ACC112 (cell line): Measurements from ENCODE around the gene PIK3R1.
A peak's percentile ranks its signal among the peaks of the same experiment; 100 is the strongest.

Experiments used
- H2AFZ ChIP-seq: fragments of 200-600 bp; sonication (generic); one replicate; pipeline ENCODE4 v1.6.0; 2017; ENCODE audit warnings: antibody characterized with exemption, low read length; ENCODE audit not compliant: unreplicated experiment
- H3K27ac ChIP-seq: fragments of 200-600 bp; sonication (generic); 2 replicates; pipeline ENCODE4 v1.5.1; 2014; ENCODE audit warnings: low read depth, mild to moderate bottlenecking, antibody characterized with exemption, low read length, moderate library complexity
- H3K27me3 ChIP-seq: fragments of 200-600 bp; sonication (generic); 2 replicates; pipeline ENCODE4 v1.6.1; 2014; ENCODE audit warnings: mild to moderate bottlenecking, antibody characterized with exemption, low read length, moderate library complexity, mixed read lengths; ENCODE audit not compliant: insufficient read depth
- H3K36me3 ChIP-seq: fragments of 200-600 bp; sonication (generic); 2 replicates; pipeline ENCODE4 v1.6.1; 2016; ENCODE audit warnings: mild to moderate bottlenecking, antibody characterized with exemption, low read length, moderate library complexity, mixed read lengths; ENCODE audit not compliant: insufficient read depth
- H3K4me1 ChIP-seq: fragments of 200-600 bp; sonication (generic); one replicate; pipeline ENCODE4 v1.6.1; 2016; ENCODE audit warnings: low read length, mixed read lengths; ENCODE audit not compliant: insufficient read depth, unreplicated experiment, control insufficient read depth
- H3K4me3 ChIP-seq: fragments of 200-600 bp; sonication (generic); 2 replicates; pipeline ENCODE4 v1.5.1; 2014; ENCODE audit warnings: mild to moderate bottlenecking, low read depth, low read length
- H3K79me2 ChIP-seq: fragments of 200-600 bp; sonication (generic); one replicate; pipeline ENCODE4 v1.6.0; 2016; ENCODE audit warnings: low read length; ENCODE audit not compliant: control insufficient read depth, unreplicated experiment, insufficient read depth

Gene PIK3R1

DNA sequence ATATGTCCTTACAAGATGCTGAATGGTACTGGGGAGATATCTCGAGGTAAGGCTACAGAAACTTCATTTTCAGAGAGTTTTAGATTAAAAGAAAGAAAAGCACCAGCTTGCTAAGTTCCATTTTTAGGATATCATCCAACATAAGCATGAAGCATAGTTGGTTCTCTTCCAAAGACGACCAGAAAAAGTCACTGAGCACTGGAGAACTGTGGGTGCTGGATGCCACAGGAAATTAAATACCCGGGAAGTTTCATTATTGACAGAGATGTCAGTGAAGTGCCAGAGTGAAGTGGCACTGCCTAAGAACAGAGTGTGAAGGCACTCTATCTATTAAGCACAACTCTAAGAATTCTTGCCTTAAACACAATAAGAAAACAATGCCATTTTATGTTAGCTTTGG, 76.8 kb downstream of the PIK3R1 start:
- Histone ChIP-seq H3K4me3 (peak overlapping the region; percentile 13; the same call in 1 of the 2 replicates), H2AFZ (no peak overlapping the region), H3K4me1 (peaks cover 34% of the 10 kb centered on the region), H3K27me3 (no peaks in the 10 kb centered on the region), H3K36me3 (peaks cover 39% of the 10 kb centered on the region), H3K27ac (peak overlapping the region; percentile 0; the same call in 1 of the 2 replicates), H3K79me2 (peaks cover 11% of the 10 kb centered on the region)

DNA sequence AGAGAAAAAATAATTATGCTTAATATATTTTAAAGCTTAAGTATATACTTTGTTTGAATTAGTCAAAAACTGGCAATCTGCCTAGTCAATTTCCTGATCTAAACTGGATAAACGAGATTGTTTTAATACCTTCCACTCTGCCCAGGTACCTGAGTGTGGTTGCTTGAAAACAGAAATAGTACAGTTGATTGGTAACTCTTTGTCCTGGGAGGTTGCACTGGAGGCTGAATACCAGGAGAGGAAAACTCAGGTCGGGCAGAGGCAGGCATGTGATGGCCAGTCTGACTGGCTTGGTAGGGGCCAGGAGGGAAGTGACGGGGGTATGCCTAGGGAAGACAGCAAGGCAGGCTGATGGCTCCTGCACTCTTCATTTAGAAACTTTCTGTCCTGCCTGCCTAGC, 80.2 kb downstream of the PIK3R1 start:
- no peaks in the 10 kb centered on the region for H3K27me3 ChIP-seq
- H2AFZ ChIP-seq: no peak overlapping the region
- H3K4me1 ChIP-seq: peaks cover 18% of the 10 kb centered on the region
- peaks cover 52% of the 10 kb centered on the region for H3K36me3 ChIP-seq
- no peak overlapping the region for H3K27ac ChIP-seq
- no peaks in the 10 kb centered on the region for H3K79me2 ChIP-seq
- H3K4me3 ChIP-seq: no peak overlapping the region

DNA sequence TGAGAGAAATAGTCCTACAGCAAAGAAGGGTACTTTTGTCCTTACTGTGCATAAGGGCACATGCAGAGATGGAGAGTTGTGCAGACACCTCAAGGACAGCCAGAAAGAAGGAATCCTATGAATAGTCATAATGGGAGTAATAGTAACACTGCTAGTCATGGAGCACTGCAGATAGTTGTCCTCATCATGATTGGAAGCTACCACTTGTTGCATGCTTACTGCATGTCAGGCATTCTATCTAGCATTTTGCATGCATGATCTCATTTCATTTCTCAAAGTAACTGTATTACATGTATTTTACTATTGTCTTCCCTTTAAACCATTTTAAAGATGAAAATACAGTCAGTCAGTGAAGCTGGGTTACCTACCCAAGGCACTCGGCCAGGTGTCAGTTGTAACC, 81.3 kb downstream of the PIK3R1 start:
- peaks cover 56% of the 10 kb centered on the region for H3K36me3 ChIP-seq
- H3K79me2 ChIP-seq: no peaks in the 10 kb centered on the region
- H3K27ac ChIP-seq: no peak overlapping the region
- H3K4me3 ChIP-seq: no peak overlapping the region
- peaks cover 8% of the 10 kb centered on the region for H3K4me1 ChIP-seq
- H3K27me3 ChIP-seq: no peaks in the 10 kb centered on the region
- H2AFZ ChIP-seq: no peak overlapping the region

DNA sequence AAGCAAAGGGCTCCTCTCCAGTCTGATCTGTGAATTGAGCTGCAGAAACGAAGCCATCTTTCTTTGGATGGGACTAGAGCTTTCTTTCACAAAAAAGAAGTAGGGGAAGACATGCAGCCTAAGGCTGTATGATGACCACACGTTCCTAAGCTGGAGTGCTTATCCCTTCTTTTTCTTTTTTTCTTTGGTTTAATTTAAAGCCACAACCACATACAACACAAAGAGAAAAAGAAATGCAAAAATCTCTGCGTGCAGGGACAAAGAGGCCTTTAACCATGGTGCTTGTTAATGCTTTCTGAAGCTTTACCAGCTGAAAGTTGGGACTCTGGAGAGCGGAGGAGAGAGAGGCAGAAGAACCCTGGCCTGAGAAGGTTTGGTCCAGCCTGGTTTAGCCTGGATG, 82.1 kb downstream of the PIK3R1 start:
- Histone ChIP-seq H3K79me2 (no peaks in the 10 kb centered on the region), H3K27me3 (no peaks in the 10 kb centered on the region), H2AFZ (no peak overlapping the region), H3K36me3 (peaks cover 50% of the 10 kb centered on the region), H3K4me3 (no peak overlapping the region), H3K27ac (no peak overlapping the region), H3K4me1 (peaks cover under 1% of the 10 kb centered on the region)

DNA sequence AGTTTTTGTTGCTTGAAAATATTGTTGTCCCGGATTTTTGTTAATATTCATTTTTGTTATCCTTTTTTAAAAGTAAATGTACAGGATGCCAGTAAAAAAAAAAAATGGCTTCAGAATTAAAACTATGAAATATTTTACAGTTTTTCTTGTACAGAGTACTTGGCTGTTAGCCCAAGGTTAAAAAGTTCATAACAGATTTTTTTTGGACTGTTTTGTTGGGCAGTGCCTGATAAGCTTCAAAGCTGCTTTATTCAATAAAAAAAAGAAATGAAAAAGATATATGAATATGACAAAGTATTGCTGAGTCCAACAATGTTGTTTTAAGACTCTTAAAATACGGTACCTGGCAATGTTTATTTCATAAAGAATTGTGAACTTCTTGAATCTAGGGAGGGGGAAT, 82.9 kb downstream of the PIK3R1 start:
- H3K4me3 ChIP-seq: no peak overlapping the region
- peaks cover 42% of the 10 kb centered on the region for H3K36me3 ChIP-seq
- H3K79me2 ChIP-seq: no peaks in the 10 kb centered on the region
- no peak overlapping the region for H3K27ac ChIP-seq
- no peaks in the 10 kb centered on the region for H3K4me1 ChIP-seq
- H3K27me3 ChIP-seq: no peaks in the 10 kb centered on the region
- no peak overlapping the region for H2AFZ ChIP-seq

DNA sequence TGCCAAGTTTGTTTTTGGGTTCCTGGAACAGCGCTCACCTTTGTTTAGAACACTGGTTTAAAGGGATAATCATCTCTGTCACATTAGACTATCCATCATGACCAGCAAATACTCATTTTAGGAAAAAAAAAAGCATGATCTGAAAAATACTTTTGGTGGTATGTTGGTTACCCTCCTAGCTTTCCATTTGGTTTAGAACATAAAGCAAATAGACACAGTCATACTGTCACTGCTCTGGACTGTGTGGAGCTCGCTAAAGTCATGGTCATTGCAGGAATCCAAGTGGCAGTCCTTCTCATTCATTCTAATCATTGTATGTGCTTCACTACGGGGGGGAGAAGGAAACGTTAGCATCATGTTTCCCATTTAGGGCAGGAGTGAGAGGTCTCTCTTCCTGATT, 83.5 kb downstream of the PIK3R1 start:
- Histone ChIP-seq H3K4me3 (no peak overlapping the region), H3K4me1 (no peaks in the 10 kb centered on the region), H2AFZ (no peak overlapping the region), H3K36me3 (peaks cover 35% of the 10 kb centered on the region), H3K79me2 (no peaks in the 10 kb centered on the region), H3K27me3 (no peaks in the 10 kb centered on the region), H3K27ac (no peak overlapping the region)

DNA sequence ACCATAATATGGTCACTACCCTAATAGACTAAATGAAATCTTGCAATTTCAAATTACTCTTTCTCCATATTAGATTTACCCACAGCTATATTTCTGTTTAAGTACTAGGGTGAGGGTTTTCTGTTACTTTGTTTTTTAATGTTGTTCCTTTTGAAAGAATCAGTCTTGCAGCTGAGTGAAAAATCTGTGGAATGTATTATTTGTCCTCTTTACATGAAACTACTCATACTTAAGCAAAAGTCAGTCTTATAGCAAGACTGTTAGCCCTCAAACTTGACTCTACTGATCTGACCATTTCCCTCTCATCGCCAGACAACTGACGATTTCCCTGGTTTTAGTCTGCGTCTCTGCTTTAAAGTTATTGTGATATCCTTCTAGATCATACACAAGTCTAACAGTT, 84.0 kb downstream of the PIK3R1 start:
- Histone ChIP-seq H3K36me3 (peaks cover 31% of the 10 kb centered on the region), H3K4me1 (no peaks in the 10 kb centered on the region), H2AFZ (no peak overlapping the region), H3K27ac (no peak overlapping the region), H3K27me3 (no peaks in the 10 kb centered on the region), H3K79me2 (no peaks in the 10 kb centered on the region), H3K4me3 (no peak overlapping the region)

DNA sequence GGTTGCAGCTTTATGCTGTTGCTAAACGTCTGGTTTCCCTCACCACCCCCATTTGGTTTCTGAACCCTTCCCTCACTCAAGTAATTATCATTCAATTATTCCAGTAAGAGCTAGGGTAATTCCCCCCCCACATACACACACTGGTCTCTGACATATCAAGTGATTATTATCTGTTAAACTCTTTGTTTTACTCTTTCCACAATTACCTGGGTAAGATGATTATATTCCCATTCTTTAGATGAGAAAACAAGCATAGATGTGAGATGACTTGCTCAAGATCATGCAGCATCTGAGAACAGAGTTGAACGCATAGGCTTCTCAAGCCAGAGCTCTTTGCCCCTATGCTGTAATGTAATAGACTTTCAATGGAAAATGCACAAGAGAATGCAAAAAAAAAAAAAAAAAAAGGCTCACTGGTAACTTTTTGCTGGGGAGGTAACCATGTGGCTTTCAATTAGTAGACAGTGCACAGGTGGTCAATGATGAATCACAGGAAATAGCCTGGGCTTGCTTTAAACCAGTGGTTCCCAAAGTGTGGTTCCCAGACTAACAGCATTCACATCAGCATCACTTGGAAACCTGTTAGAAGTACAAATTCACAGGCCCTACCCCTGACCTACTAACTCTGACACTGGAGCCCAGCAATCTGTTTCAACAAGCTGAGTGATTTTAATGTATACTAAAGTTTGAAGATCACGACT, 87.6 kb downstream of the PIK3R1 start:
- Histone ChIP-seq H3K27me3 (no peaks in the 10 kb centered on the region), H3K79me2 (no peaks in the 10 kb centered on the region), H2AFZ (no peak overlapping the region), H3K4me1 (no peaks in the 10 kb centered on the region), H3K4me3 (no peak overlapping the region), H3K36me3 (peaks cover 8% of the 10 kb centered on the region), H3K27ac (no peak overlapping the region)

DNA sequence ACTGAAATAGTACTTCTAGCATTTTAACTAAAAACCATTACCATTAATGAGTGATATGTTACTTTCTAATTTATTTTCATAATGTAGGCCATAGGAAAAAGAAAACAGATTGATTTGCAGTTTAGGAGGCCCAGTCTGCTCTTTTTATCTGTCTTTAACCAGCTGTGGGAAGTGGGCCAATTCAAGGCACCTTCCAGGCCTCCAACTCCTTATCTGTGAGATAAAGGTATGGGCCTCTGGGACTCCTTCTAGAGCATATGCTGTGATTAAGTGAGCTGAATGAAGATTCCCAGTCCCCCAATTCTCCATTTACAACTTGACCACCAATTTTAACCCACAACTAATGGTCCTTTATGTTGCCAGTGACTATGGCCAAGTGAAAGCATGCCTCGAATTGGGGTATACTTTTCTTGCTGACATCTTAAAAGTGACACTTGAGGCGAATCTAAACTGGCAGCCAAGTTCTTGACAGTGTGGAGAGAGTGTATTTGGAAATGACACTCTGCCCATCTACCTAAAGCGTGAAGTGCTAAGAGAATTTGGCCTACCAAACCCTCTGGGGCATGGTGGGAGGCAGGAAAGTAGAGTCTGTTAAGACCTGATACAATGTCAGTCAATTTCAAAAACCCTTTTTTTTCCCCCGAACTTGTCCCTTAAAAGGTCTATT, 88.3 kb downstream of the PIK3R1 start:
- Histone ChIP-seq H3K4me3 (no peak overlapping the region), H3K36me3 (peaks cover 8% of the 10 kb centered on the region; the same call in 1 of the 2 replicates), H3K27ac (no peak overlapping the region), H3K27me3 (no peaks in the 10 kb centered on the region), H2AFZ (no peak overlapping the region), H3K79me2 (no peaks in the 10 kb centered on the region), H3K4me1 (no peaks in the 10 kb centered on the region)

DNA sequence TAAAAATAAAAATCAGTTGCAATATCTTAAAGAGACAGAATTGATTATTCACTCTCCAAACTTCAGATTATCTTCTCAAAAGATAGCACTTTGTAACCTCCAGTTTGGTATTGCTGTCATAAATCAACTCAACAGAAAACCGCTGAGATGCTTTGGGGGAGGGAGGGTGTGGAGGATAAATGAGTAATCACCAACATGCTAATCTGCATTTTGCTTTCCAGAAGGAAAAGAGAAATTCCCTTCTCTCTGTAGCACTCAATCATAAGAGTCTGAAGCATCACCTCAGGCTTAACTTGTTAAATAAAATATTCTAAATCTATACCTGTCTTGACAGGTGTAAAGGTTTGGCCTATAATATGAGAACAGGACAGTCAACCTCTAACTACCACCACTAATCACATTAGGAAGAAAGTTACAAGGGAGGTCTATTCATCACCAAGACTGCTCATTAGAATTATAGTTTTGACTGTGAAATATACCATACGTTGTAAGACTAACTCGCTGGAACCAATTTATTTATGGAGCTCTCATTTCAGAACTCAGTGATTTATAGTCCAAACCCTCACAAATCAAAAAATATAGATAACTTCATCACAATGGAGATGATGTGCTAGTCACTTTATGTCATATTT, 89.0 kb downstream of the PIK3R1 start:
- Histone ChIP-seq H3K27me3 (no peaks in the 10 kb centered on the region), H3K4me1 (no peaks in the 10 kb centered on the region), H3K79me2 (no peaks in the 10 kb centered on the region), H3K36me3 (peaks cover 8% of the 10 kb centered on the region; the same call in 1 of the 2 replicates), H3K27ac (no peak overlapping the region), H3K4me3 (no peak overlapping the region), H2AFZ (no peak overlapping the region)
